Gastroesophageal sphincter (tissue), 3 donors: ENCODE results near the gene SEMA6B.

ENCODE experiments used
- EP300 ChIP-seq: sonication (generic); formaldehyde crosslinking; IDR thresholded peaks from one replicate; pipeline ENCODE4 v1.6.1; 2017; ENCODE audit warnings: antibody characterized with exemption, mild to moderate bottlenecking
- POLR2A ChIP-seq, 2 donors: fragments of 450-650 bp; IDR thresholded peaks; one replicate each; pipeline ENCODE4 v1.6.1; 2017; ENCODE audit warnings: antibody characterized with exemption in 2 of 2, mild to moderate bottlenecking in 2 of 2, moderate library complexity in 1 of 2
- POLR2AphosphoS5 ChIP-seq: sonication (generic); formaldehyde crosslinking; IDR thresholded peaks from one replicate; pipeline ENCODE4 v1.6.1; 2017; ENCODE audit warnings: antibody characterized with exemption
- TF ChIP-seq, protein P1 (sequence below), 4 experiments: fragments of 200-600 bp in 2 of 4; fragments of 450-650 bp in 2 of 4; sonication (generic) in 1 of 4; IDR thresholded peaks; one replicate each; pipeline ENCODE4 v1.5.1; 2017 to 2019; ENCODE audit warnings: antibody characterized with exemption in 4 of 4, mild to moderate bottlenecking in 2 of 4, moderate library complexity in 2 of 4

DNA sequence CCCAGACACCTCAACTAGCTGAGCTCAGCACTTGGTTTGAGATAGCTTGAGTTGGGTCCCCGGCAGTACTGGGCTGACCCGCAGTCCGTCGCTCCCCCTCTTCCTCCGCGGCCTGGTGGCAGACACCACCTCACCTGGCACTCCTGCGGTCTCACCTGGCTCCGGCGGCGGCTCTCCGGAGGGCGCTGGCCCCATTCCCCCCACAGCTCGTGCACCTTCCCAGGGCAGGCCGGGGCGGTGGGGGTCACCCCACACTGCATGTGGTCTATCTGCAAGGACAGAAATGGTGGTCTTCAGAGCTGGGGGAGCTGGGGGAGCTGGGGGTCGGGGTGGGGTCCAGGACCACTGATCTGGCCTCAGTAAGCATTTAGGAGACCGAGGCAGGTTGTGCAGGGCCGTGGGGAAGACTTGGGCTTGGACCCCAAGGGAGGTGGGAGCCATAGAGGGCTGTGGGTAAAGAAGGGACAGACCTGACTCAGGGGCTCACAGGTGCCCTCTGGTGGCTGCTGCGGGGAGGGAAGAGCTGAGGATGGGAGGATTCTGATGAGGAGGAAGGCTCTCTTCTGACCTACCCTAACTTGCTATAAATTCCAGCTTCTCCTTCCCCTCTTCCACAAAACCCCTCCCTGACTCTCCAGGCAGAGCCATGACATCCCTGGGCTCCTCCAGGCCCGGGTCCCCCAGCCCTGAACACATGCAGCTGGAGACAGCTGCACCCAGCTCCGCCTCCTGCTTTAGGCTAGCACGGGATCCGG lies 34.5 kb downstream of the SEMA6B start:
- no peak for TF ChIP-seq POLR2A (IDR thresholded peaks at IDR 0.05)
- TF ChIP-seq, protein P1, sequence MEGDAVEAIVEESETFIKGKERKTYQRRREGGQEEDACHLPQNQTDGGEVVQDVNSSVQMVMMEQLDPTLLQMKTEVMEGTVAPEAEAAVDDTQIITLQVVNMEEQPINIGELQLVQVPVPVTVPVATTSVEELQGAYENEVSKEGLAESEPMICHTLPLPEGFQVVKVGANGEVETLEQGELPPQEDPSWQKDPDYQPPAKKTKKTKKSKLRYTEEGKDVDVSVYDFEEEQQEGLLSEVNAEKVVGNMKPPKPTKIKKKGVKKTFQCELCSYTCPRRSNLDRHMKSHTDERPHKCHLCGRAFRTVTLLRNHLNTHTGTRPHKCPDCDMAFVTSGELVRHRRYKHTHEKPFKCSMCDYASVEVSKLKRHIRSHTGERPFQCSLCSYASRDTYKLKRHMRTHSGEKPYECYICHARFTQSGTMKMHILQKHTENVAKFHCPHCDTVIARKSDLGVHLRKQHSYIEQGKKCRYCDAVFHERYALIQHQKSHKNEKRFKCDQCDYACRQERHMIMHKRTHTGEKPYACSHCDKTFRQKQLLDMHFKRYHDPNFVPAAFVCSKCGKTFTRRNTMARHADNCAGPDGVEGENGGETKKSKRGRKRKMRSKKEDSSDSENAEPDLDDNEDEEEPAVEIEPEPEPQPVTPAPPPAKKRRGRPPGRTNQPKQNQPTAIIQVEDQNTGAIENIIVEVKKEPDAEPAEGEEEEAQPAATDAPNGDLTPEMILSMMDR (IDR thresholded peaks at IDR 0.05), result peak in 3 of 4 experiments; percentile 46 to 83 (median 54)
- no peak for TF ChIP-seq POLR2AphosphoS5
- TF ChIP-seq EP300, result no peak
